PC-9 (cell line): ENCODE results near the gene RTL10. TPM values are rescaled to one million over a fixed set of nuclear protein-coding genes. Genes with fewer than 3 reads are reported as not detected.

Experiments used
- BruUV-seq: library from RNA; stranded (reverse); fragments of 400-500 nt; replicated peaks from 2 replicates; lab custom pipeline; 2021; lab: Mats Ljungman, UMichigan
- CTCF ChIA-PET: fragments of 300-600 bp; sonication (Branson Sonifier 250); formaldehyde crosslinking; loops from one replicate; lab custom pipeline; 2022; ENCODE audit warnings: antibody characterized with exemption; lab: Charles Lee
- POLR2A ChIA-PET: fragments of 300-600 bp; sonication (Branson Sonifier 250); formaldehyde crosslinking; loops from one replicate; lab custom pipeline; 2022; ENCODE audit warnings: antibody characterized with exemption; ENCODE audit not compliant: unreplicated experiment; lab: Charles Lee
- DNase-seq, 2 experiments: peaks; one replicate each; pipeline versions ENCODE4 v3.0.0 to v3.0.0-alpha.2; 2015 to 2022; ENCODE audit warnings: mixed read lengths in 1 of 2
- H2AFZ ChIP-seq: fragments of 200-600 bp; sonication (generic); 2 replicates; pipeline ENCODE4 v1.8.1; 2017; ENCODE audit warnings: antibody characterized with exemption
- H3F3A ChIP-seq: fragments of 200-600 bp; sonication (generic); 2 replicates; pipeline ENCODE4 v1.8.1; 2017; ENCODE audit warnings: antibody characterized with exemption, mild to moderate bottlenecking, low read depth; ENCODE audit not compliant: insufficient read depth
- H3K27ac ChIP-seq: fragments of 200-600 bp; sonication (generic); 2 replicates; pipeline ENCODE4 v1.6.1; 2016; ENCODE audit warnings: mixed run types
- H3K27me3 ChIP-seq: fragments of 200-600 bp; sonication (generic); 2 replicates; pipeline ENCODE4 v1.6.1; 2016; ENCODE audit warnings: low read depth, mixed run types; ENCODE audit not compliant: insufficient read depth
- H3K36me3 ChIP-seq: fragments of 200-600 bp; sonication (generic); 2 replicates; pipeline ENCODE4 v1.6.1; 2016; ENCODE audit warnings: low read depth, mixed run types
- H3K4me1 ChIP-seq: fragments of 200-600 bp; sonication (generic); replicated peaks from 2 replicates; pipeline ENCODE4 v1.6.1; 2016; ENCODE audit warnings: mixed run types; ENCODE audit not compliant: insufficient read depth
- H3K4me2 ChIP-seq: fragments of 200-600 bp; sonication (generic); 2 replicates; pipeline ENCODE4 v1.6.1; 2017; ENCODE audit warnings: mixed run types
- H3K4me3 ChIP-seq: fragments of 200-600 bp; sonication (generic); 2 replicates; pipeline ENCODE4 v1.6.1; 2016; ENCODE audit warnings: mixed run types
- H3K79me2 ChIP-seq: fragments of 200-600 bp; sonication (generic); 2 replicates; pipeline ENCODE4 v1.6.1; 2017; ENCODE audit warnings: low read depth, mixed run types
- H3K9me2 ChIP-seq: fragments of 200-600 bp; sonication (generic); 2 replicates; pipeline ENCODE4 v1.8.1; 2017; ENCODE audit warnings: mild to moderate bottlenecking; ENCODE audit not compliant: insufficient read depth
- H3K9me3 ChIP-seq: fragments of 200-600 bp; sonication (generic); 2 replicates; pipeline ENCODE4 v1.8.1; 2016; ENCODE audit warnings: low read depth; ENCODE audit not compliant: insufficient read depth
- H4K20me1 ChIP-seq: fragments of 200-600 bp; sonication (generic); 2 replicates; pipeline ENCODE4 v1.8.1; 2017; ENCODE audit not compliant: insufficient read depth
- CTCF ChIP-seq: fragments of 200-600 bp; sonication (generic); conservative IDR thresholded peaks from 2 replicates; pipeline ENCODE4 v1.6.1; 2017; ENCODE audit warnings: mixed run types, antibody characterized with exemption, mild to moderate bottlenecking, moderate library complexity
- EZH2 ChIP-seq: fragments of 200-600 bp; sonication (generic); IDR thresholded peaks from 2 replicates; pipeline ENCODE4 v1.8.0; 2017; ENCODE audit warnings: antibody characterized with exemption, low read depth
- intact Hi-C: fragments of 100-400 bp; cut with micrococcal nuclease; formaldehyde crosslinking; loops from one replicate; pipeline ENCODE4 v1.10.0; 2022; ENCODE audit not compliant: unreplicated experiment
- total RNA-seq: library from RNA; stranded (reverse); gene quantifications from 2 replicates; pipeline ENCODE4 v1.2.3, GENCODE V29; 2021

The RTL10 gene
- total RNA-seq, 1 experiment from 2014 or later = 23.5 TPM

- Histone ChIP-seq H3K79me2 (no peaks in the 10 kb centered on the region), H3K9me3 (no peaks in the 10 kb centered on the region), H3K27me3 (no peaks in the 10 kb centered on the region), H3K27ac (no peak overlapping the region), H3K4me2 (no peak overlapping the region), H2AFZ (no peak overlapping the region), H3K4me3 (no peak overlapping the region), H3K36me3 (no peaks in the 10 kb centered on the region), H4K20me1 (no peaks in the 10 kb centered on the region), H3K9me2 (no peaks in the 10 kb centered on the region), H3K4me1 (no peaks in the 10 kb centered on the region), H3F3A (no peaks in the 10 kb centered on the region)
- intact Hi-C loops = no loop called here
- no peak for TF ChIP-seq CTCF
- TF ChIP-seq EZH2 = no peak
- CTCF ChIA-PET = no interaction called here
- DNase-seq = no peak
- BruUV-seq = no TSS peak
- POLR2A ChIA-PET = no interaction called here
These were observed 47.0 kb upstream of the RTL10 start for GRCh38 chr22:19901577-19902244.

- Histone ChIP-seq H3K4me3 (no peak overlapping the region), H3K4me1 (no peaks in the 10 kb centered on the region), H3K9me2 (no peaks in the 10 kb centered on the region), H3K9me3 (no peaks in the 10 kb centered on the region), H3K79me2 (no peaks in the 10 kb centered on the region), H3K4me2 (no peak overlapping the region), H3K27me3 (no peaks in the 10 kb centered on the region), H2AFZ (no peak overlapping the region), H4K20me1 (no peaks in the 10 kb centered on the region), H3F3A (no peaks in the 10 kb centered on the region), H3K36me3 (no peaks in the 10 kb centered on the region), H3K27ac (no peak overlapping the region)
- CTCF ChIA-PET = no interaction called here
- intact Hi-C loops = no loop called here
- POLR2A ChIA-PET = no interaction called here
- DNase-seq = no peak
- no TSS peak for BruUV-seq
- TF ChIP-seq EZH2 (no peak), CTCF (no peak)
These were observed 46.2 kb upstream of the RTL10 start for GRCh38 chr22:19900707-19901436.

GRCh38 chr22:19898831-19899567, 44.3 kb upstream of the RTL10 start:
- ChIA-PET CTCF (no interaction called here), POLR2A (no interaction called here)
- TF ChIP-seq CTCF = no peak

More at GRCh38 chr22:19898831-19899567, 44.3 kb upstream of the RTL10 start:
- no peaks in the 10 kb centered on the region for H3K9me2 ChIP-seq
- DNase-seq = no peak
- H3K9me3 ChIP-seq = no peaks in the 10 kb centered on the region
- no peaks in the 10 kb centered on the region for H3K79me2 ChIP-seq
- no peak overlapping the region for H3K27ac ChIP-seq
- H3K4me3 ChIP-seq = no peak overlapping the region
- no peaks in the 10 kb centered on the region for H3K36me3 ChIP-seq
- no peaks in the 10 kb centered on the region for H3K27me3 ChIP-seq
- H3F3A ChIP-seq = no peaks in the 10 kb centered on the region
- H4K20me1 ChIP-seq = no peaks in the 10 kb centered on the region
- intact Hi-C loops = no loop called here
- no peak overlapping the region for H2AFZ ChIP-seq
- no peak overlapping the region for H3K4me2 ChIP-seq
- BruUV-seq = no TSS peak
- H3K4me1 ChIP-seq = no peaks in the 10 kb centered on the region
